HG02798 (cell line): Measurements from ENCODE around the gene FRYL.
"Not testable (repeated sequence)": the region's sequence is repeated elsewhere in the genome, so short reads cannot be mapped to it uniquely, and the experiment has no call there.

Experiments
- ATAC-seq: cut with Tn5 transposase; IDR thresholded peaks from one replicate; pipeline ENCODE4 v1.9.1; 2021; ENCODE audit warnings: mild to moderate bottlenecking; ENCODE audit not compliant: unreplicated experiment, poor library complexity

FRYL gene

DNA sequence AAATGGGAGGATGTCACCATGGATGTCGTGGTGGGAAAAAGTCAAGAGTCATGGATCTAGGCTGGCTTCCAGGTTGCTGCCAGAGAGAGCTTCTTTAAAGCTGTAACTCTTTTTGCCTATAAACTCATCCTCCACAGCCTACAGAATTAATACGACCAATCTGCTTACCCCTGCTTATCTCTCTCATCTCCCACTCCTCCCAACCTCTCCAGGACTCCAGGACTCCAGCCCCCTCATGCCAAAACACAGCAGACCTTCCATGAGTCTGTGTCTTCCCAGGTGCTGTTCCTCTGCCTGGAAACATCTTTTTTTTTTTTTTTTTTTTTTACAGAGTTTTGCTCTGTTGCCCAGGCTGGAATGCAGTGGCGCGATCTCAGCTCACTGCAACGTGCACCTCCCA, 312.2 kb downstream of the FRYL start:
- no peak for ATAC-seq

DNA sequence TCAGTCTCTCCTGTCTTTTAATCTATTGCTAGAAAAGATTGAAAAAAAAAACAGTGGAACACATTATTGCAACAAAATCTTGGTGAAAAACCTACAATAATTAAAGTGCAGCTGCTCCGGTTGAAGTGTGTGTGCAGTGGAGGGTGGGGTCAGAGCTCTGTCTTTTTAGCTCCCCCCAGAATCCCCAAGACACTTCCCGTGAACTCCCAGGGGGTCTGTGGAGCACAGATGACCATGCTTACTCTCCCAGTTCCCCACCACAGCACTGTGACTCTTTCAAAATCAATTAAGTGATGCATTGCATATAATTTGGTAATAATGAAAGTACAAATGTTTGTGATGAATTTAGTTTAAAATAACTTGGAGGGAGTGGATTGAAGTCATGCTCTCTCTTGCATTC, 312.6 kb downstream of the FRYL start:
- no peak for ATAC-seq

DNA sequence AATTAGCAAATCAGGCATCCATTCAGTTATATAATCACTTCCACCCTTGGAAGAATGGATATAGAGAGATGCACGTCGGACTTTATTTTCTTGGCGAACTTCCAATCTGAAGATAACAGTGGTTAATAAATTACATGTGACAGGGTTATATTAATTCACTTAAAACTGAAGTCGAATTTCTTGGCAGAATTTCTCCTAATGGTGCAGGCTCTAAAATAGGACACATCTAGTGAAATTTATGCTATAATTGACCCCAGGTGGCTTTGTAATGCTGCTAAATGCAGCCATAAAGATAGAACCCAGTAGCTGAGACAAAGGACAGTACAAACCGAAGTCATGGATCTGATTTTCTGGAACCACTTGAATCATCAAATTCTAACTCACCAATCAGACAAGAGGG, 317.7 kb downstream of the FRYL start:
- ATAC-seq: no peak

DNA sequence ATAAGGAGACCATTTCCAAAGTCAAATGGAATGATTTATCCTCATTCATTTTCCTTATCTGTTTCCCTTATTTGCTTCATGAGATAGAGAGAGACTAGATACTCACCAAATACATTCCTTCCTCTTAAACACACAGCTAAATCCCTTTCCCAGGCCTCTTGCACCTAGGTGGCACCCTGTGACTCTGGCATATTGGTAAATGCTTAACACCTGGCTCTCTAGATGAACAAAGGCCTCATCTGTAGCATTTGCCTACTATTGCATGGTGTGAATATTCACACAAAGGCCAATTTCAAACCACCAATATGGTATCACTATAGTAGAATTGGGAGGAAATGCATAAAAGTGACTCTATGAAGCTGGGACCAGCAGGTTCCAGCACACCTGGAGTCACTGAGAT, 319.1 kb downstream of the FRYL start:
- no peak for ATAC-seq

DNA sequence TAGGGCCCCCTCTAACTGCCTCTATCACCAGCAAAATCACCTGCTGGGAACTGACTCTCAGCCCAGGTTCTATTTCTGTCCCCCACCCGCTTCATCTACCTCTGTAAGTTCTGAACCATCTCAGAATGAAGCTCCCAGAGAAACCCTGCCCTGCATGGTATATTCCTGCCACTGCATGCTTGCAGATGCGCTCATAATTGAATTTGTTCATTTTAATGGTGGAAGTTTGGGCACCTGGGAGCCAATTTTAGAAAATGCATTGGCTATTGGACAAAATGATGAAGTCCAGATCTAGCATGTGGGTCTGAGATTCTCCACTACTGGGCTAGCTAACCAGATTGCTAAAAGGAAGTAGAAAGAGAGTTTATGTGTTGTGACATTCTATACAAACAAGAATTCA, 325.5 kb downstream of the FRYL start:
- ATAC-seq: no peak

DNA sequence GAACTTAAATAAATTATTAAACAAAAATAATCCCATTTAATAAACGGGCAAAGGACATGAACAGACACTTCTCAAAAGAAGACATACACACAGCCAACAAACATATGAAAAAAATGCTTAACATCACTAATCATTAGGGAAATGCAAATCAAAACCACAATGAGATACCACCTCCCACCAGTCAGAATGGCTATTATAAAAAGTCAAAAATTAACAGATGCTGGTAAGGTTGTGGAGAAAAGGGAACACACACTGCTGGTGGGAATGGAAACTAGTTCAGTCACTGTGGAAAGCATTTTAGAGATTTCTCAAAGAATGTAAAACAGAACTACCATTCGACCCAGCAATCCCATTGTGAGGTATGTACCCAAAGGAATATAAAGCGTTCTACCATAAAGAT, 328.4 kb downstream of the FRYL start:
- not testable (repeated sequence) for ATAC-seq

DNA sequence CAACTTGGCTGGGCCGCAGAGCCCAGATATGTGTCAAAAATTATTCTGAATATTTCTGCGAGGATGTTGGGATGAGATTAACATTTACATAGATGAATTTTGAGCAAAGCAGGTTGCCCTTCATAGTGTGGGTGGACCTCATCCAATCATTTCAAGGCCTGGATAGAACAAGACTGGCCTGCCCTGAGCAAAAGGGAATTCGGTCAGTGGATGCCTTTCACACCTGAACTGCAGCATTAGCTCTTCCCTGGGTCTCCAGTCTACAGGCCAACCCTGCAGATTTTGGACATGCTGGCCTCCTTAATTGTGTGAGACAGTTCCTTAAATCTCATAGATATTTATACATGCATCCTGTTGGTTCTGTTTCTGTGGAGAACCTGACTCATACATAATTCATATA, 329.3 kb downstream of the FRYL start:
- ATAC-seq: no peak

DNA sequence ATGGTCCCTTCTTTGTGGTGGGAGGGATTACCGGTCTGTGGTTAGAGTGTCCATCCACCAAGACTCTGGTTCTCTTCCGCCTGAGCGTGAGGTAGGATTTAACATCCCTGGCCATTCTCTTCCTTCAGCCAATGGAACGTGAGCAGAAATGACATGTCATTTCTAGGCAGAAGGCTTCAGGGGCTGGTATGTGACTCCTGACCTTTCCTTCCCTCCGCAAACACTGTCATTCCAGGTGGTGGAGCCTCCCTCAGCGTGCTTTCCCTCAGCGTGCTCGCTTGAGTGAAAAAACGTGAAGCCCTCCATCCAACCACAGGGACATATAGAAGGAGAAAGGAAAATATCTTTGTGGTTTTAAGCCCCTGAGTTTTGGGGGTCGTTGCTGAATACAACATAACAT, 330.9 kb downstream of the FRYL start:
- no peak for ATAC-seq
